HepG2 (cell line): ENCODE measurements around the gene TNP2. TPM values are rescaled to one million over a fixed set of nuclear protein-coding genes. Genes with fewer than 3 reads are reported as not detected.

Experiments
- ERF ChIP-seq: IDR thresholded peaks from 2 replicates; pipeline ENCODE4 v1.6.1; 2018; ENCODE audit warnings: missing biosample characterization, missing genetic modification reagents
- ESRRA ChIP-seq: sonication (generic); formaldehyde crosslinking; IDR thresholded peaks from 2 replicates; pipeline ENCODE4 v1.5.1; 2020; ENCODE audit warnings: mild to moderate bottlenecking, low read depth, missing genetic modification reagents
- ETV6 ChIP-seq: sonication (generic); formaldehyde crosslinking; conservative IDR thresholded peaks from 2 replicates; pipeline ENCODE4 v1.4.0; 2020; ENCODE audit warnings: missing genetic modification reagents
- PITX1 ChIP-seq: sonication (generic); formaldehyde crosslinking; IDR thresholded peaks from 2 replicates; pipeline ENCODE4 v1.5.1; 2020; ENCODE audit warnings: mild to moderate bottlenecking, missing genetic modification reagents
- PRMT3 ChIP-seq: sonication (generic); formaldehyde crosslinking; IDR thresholded peaks from 2 replicates; pipeline ENCODE4 v1.8.1; 2022; ENCODE audit warnings: low read depth, mild to moderate bottlenecking, moderate library complexity, missing genetic modification reagents, borderline replicate concordance
- STAT5B ChIP-seq: sonication (generic); formaldehyde crosslinking; IDR thresholded peaks from 2 replicates; pipeline ENCODE4 v1.4.0; 2020; ENCODE audit warnings: missing genetic modification reagents
- TP53 ChIP-seq: sonication (generic); formaldehyde crosslinking; conservative IDR thresholded peaks from 2 replicates; pipeline ENCODE4 v1.4.0; 2020; ENCODE audit warnings: missing genetic modification reagents
- XRCC5 ChIP-seq: fragments of 200-400 bp; formaldehyde crosslinking; optimal IDR thresholded peaks from 2 replicates; pipeline ENCODE3; 2017; ENCODE audit warnings: mild to moderate bottlenecking, low read length
- ZNF367 ChIP-seq: sonication (generic); formaldehyde crosslinking; IDR thresholded peaks from 2 replicates; pipeline ENCODE4 v1.4.0; 2020; ENCODE audit warnings: missing genetic modification reagents, borderline replicate concordance
- ZNF430 ChIP-seq: sonication (generic); formaldehyde crosslinking; IDR thresholded peaks from 2 replicates; pipeline ENCODE4 v1.9.0; 2021; ENCODE audit warnings: mild to moderate bottlenecking, missing genetic modification reagents
- ZNF577 ChIP-seq: sonication (generic); formaldehyde crosslinking; IDR thresholded peaks from 2 replicates; pipeline ENCODE4 v1.4.0; 2020; ENCODE audit warnings: mild to moderate bottlenecking, low read depth, missing genetic modification reagents, borderline replicate concordance
- ZNF792 ChIP-seq: IDR thresholded peaks from 2 replicates; pipeline ENCODE4 v1.6.1; 2016
- microRNA-seq: library from miRNA; unstranded; fragments of <30 nt; microRNA quantifications from one replicate; pipeline ENCODE4, GENCODE V29; 2020
- polyA plus RNA-seq, 8 experiments: library from polyadenylated mRNA; depleted of rRNA in 3 of 8; stranded (reverse) in 7 of 8; unstranded in 1 of 8; fragments of >200 nt; fragmentation: Illumina TruSeq in 4 of 8; extraction: Trizol in 4 of 8; gene quantifications; 2 replicates each; pipeline versions ENCODE4 v1.2.1 to v1.2.3, GENCODE V29; 2011 to 2016; ENCODE audit warnings: low read depth in 4 of 8, missing spikeins in 1 of 8, mixed read lengths in 1 of 8; ENCODE audit not compliant: insufficient read depth in 1 of 8
- small RNA-seq, 3 experiments: library from RNA; depleted of rRNA; stranded (forward); fragments of <200 nt; gene quantifications; one replicate each; pipeline ENCODE3, GENCODE V24; 2012; ENCODE audit warnings: low read depth in 2 of 3, low replicate concordance in 1 of 3; ENCODE audit not compliant: insufficient read length in 3 of 3, insufficient read depth in 2 of 3
- total RNA-seq, 5 experiments: library from RNA; depleted of rRNA; stranded (reverse); fragments of >200 nt; fragmentation: Illumina TruSeq; extraction: Trizol; gene quantifications; 2 replicates each; pipeline ENCODE4 v1.2.3, GENCODE V29; 2016; ENCODE audit warnings: low read depth in 1 of 5
- TF ChIP-seq, protein P1 (sequence below), 2 experiments: sonication (generic) in 1 of 2; formaldehyde crosslinking in 1 of 2; IDR thresholded peaks; 2 replicates each; pipeline versions ENCODE4 v1.4.0 to v1.6.1; 2018 to 2020; ENCODE audit warnings: missing genetic modification reagents in 2 of 2, borderline replicate concordance in 1 of 2, low read depth in 1 of 2, mild to moderate bottlenecking in 1 of 2, missing biosample characterization in 1 of 2
- TF ChIP-seq, protein P2 (sequence below): sonication (generic); formaldehyde crosslinking; IDR thresholded peaks from 2 replicates; pipeline ENCODE4 v1.5.0; 2020; ENCODE audit warnings: mild to moderate bottlenecking, missing genetic modification reagents, moderate library complexity
- TF ChIP-seq, protein P3 (sequence below): sonication (generic); formaldehyde crosslinking; IDR thresholded peaks from 2 replicates; pipeline ENCODE4 v1.5.1; 2020; ENCODE audit warnings: missing genetic modification reagents, mild to moderate bottlenecking, borderline replicate concordance
- TF ChIP-seq, protein P4 (sequence below): sonication (generic); formaldehyde crosslinking; IDR thresholded peaks from 2 replicates; pipeline ENCODE4 v1.5.1; 2020; ENCODE audit warnings: mild to moderate bottlenecking, moderate library complexity, missing genetic modification reagents

Gene TNP2
- total and polyA plus RNA-seq, 2 of the 13 experiments (the other 11 are each of a cell fraction or from before 2014, with no cell fraction given), result not detected

DNA sequence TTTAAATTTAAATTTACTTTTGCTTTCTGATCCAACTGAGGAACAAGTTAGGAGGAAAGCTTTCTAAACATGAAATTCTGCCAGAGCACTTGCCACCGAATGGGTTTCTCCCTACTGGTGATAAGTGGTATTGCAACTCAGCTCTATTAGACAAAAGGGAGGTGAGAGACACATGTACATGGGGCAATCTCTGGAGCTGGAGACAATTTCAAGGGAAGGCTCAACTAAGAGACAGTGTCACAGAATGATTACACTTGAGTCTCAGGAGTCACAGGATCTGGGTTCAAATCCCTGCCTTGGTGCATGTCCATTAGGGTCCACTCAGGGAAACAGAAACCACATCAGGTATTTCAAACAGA is 50.5 kb downstream of the TNP2 start (continued):
- no peak for TF ChIP-seq ZNF430 (CRISPR knock-in tag)
- TF ChIP-seq ETV6 (CRISPR knock-in tag), result no peak
- TF ChIP-seq, protein P1, sequence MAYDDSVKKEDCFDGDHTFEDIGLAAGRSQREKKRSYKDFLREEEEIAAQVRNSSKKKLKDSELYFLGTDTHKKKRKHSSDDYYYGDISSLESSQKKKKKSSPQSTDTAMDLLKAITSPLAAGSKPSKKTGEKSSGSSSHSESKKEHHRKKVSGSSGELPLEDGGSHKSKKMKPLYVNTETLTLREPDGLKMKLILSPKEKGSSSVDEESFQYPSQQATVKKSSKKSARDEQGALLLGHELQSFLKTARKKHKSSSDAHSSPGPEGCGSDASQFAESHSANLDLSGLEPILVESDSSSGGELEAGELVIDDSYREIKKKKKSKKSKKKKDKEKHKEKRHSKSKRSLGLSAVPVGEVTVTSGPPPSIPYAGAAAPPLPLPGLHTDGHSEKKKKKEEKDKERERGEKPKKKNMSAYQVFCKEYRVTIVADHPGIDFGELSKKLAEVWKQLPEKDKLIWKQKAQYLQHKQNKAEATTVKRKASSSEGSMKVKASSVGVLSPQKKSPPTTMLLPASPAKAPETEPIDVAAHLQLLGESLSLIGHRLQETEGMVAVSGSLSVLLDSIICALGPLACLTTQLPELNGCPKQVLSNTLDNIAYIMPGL (CRISPR knock-in tag; IDR thresholded peaks at IDR 0.05; ENCODE audit: borderline replicate concordance in 1 of 2, low read depth in 1 of 2), result no peak
- no peak for TF ChIP-seq PITX1 (CRISPR knock-in tag)
- TF ChIP-seq, protein P2, sequence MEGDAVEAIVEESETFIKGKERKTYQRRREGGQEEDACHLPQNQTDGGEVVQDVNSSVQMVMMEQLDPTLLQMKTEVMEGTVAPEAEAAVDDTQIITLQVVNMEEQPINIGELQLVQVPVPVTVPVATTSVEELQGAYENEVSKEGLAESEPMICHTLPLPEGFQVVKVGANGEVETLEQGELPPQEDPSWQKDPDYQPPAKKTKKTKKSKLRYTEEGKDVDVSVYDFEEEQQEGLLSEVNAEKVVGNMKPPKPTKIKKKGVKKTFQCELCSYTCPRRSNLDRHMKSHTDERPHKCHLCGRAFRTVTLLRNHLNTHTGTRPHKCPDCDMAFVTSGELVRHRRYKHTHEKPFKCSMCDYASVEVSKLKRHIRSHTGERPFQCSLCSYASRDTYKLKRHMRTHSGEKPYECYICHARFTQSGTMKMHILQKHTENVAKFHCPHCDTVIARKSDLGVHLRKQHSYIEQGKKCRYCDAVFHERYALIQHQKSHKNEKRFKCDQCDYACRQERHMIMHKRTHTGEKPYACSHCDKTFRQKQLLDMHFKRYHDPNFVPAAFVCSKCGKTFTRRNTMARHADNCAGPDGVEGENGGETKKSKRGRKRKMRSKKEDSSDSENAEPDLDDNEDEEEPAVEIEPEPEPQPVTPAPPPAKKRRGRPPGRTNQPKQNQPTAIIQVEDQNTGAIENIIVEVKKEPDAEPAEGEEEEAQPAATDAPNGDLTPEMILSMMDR, result peak; percentile 31; the same call in 1 of the 2 replicates
- TF ChIP-seq PRMT3 (CRISPR knock-in tag), result no peak
- no peak for TF ChIP-seq STAT5B
- no peak for TF ChIP-seq ERF
- TF ChIP-seq XRCC5, result no peak
- TF ChIP-seq, protein P3, sequence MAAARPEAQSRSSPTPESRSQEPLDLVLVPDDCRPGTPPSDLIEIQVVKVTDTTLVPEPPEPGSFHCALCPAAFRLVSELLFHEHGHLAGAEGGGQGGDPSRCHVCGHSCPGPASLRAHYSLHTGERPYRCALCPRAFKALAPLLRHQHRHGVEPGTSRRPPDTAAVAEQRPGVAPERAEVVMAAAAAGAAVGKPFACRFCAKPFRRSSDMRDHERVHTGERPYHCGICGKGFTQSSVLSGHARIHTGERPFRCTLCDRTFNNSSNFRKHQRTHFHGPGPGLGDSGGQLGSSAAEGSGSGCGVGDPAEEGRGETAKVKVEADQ (CRISPR knock-in tag), result no peak
- TF ChIP-seq, protein P4, sequence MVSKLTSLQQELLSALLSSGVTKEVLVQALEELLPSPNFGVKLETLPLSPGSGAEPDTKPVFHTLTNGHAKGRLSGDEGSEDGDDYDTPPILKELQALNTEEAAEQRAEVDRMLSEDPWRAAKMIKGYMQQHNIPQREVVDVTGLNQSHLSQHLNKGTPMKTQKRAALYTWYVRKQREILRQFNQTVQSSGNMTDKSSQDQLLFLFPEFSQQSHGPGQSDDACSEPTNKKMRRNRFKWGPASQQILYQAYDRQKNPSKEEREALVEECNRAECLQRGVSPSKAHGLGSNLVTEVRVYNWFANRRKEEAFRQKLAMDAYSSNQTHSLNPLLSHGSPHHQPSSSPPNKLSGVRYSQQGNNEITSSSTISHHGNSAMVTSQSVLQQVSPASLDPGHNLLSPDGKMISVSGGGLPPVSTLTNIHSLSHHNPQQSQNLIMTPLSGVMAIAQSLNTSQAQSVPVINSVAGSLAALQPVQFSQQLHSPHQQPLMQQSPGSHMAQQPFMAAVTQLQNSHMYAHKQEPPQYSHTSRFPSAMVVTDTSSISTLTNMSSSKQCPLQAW, result no peak
- no peak for TF ChIP-seq ESRRA
- no peak for TF ChIP-seq TP53 (CRISPR knock-in tag)
- TF ChIP-seq ZNF792 (CRISPR knock-in tag), result no peak
- no peak for TF ChIP-seq ZNF367 (CRISPR knock-in tag)
- TF ChIP-seq ZNF577 (CRISPR knock-in tag), result no peak

Small RNAs within 50 kb of the gene (microRNA-seq; reads per million reads assigned to microRNA genes)
- gene MIR548H2, result not detected

Small RNAs within 50 kb of the gene (small RNA-seq; reads per million reads assigned to genes)
- gene MIR548H2 (0 reads per million in 3 experiments), gene RF00019 (0 reads per million in 3 experiments), gene RF00554 (0 reads per million in 3 experiments)

Other genes with a start within 250 kb of the TNP2 start
- gene SOCS1, start 13.1 kb downstream of the TNP2 start, total RNA-seq (2016; rRNA removed; fragmentation: Illumina TruSeq; extraction: Trizol), result 3.3 and 5.3 TPM in 2 replicates
- 6.3 and 9.4 TPM in 2 replicates for gene SOCS1, start 13.1 kb downstream of the TNP2 start, polyA plus RNA-seq (2011; rRNA removed)
- gene PRM3, start 4.3 kb upstream of the TNP2 start, total RNA-seq (2016; rRNA removed; fragmentation: Illumina TruSeq; extraction: Trizol), result not detected in 2 replicates
- gene PRM3, start 4.3 kb upstream of the TNP2 start, polyA plus RNA-seq (2011; rRNA removed), result not detected in 2 replicates
- gene PRM2, start 7.2 kb upstream of the TNP2 start, total RNA-seq (2016; rRNA removed; fragmentation: Illumina TruSeq; extraction: Trizol), result not detected in 2 replicates
- 0.54 TPM in 1 of 2 replicates, not detected in the other for gene PRM2, start 7.2 kb upstream of the TNP2 start, polyA plus RNA-seq (2011; rRNA removed)
- not detected in 2 replicates for gene PRM1, start 12.0 kb upstream of the TNP2 start, total RNA-seq (2016; rRNA removed; fragmentation: Illumina TruSeq; extraction: Trizol)
- not detected in 2 replicates for gene PRM1, start 12.0 kb upstream of the TNP2 start, polyA plus RNA-seq (2011; rRNA removed)
- gene RMI2, start 76.1 kb upstream of the TNP2 start, total RNA-seq (2016; rRNA removed; fragmentation: Illumina TruSeq; extraction: Trizol), result 55.7 and 65.3 TPM in 2 replicates
- gene RMI2, start 76.1 kb upstream of the TNP2 start, polyA plus RNA-seq (2011; rRNA removed), result 15.3 and 24.5 TPM in 2 replicates